Central memory CD8-positive, alpha-beta T cell (primary cell): ENCODE results near the gene GSE1.

Experiments used
- ATAC-seq: fragments of 150-1000 bp; cut with Tn5 transposase; replicated peaks from 2 replicates; pipeline ENCODE4 v1.10.0; 2022; ENCODE audit warnings: mild to moderate bottlenecking, moderate FRiP score, moderate number of reproducible peaks; ENCODE audit not compliant: poor library complexity, severe bottlenecking; ENCODE audit errors: extremely low read depth
- DNase-seq, 2 donors: peaks; one replicate each; pipeline ENCODE4 v3.0.0; 2021; ENCODE audit warnings: low spot score in 2 of 2
- H3K27ac Mint-ChIP-seq: one replicate; pipeline ENCODE4 v1.8.0; 2022; ENCODE audit warnings: low read depth, mild to moderate bottlenecking, moderate library complexity, mixed read lengths
- H3K27me3 Mint-ChIP-seq: one replicate; pipeline ENCODE4 v1.8.0; 2022; ENCODE audit warnings: mixed read lengths
- H3K36me3 Mint-ChIP-seq: one replicate; pipeline ENCODE4 v1.8.0; 2022; ENCODE audit warnings: mild to moderate bottlenecking, moderate library complexity, mixed read lengths; ENCODE audit not compliant: insufficient read depth
- H3K4me1 Mint-ChIP-seq: one replicate; pipeline ENCODE4 v1.8.0; 2022; ENCODE audit warnings: mixed read lengths
- H3K4me3 Mint-ChIP-seq: one replicate; pipeline ENCODE4 v1.8.0; 2022; ENCODE audit warnings: mild to moderate bottlenecking, moderate library complexity, mixed read lengths
- H3K9me3 Mint-ChIP-seq: one replicate; pipeline ENCODE4 v1.8.0; 2022; ENCODE audit warnings: mixed read lengths

GSE1 gene

GRCh38 chr16:85679870-85680269 is 66.7 kb downstream of the GSE1 start:
- ATAC-seq = no peak
- H3K36me3 Mint-ChIP-seq = peaks cover 13% of the 10 kb centered on the region
- H3K27me3 Mint-ChIP-seq = no peaks in the 10 kb centered on the region
- DNase-seq = no peak
- peak overlapping the region; percentile 71 for H3K27ac Mint-ChIP-seq
- H3K4me3 Mint-ChIP-seq = no peak overlapping the region
- H3K9me3 Mint-ChIP-seq = no peaks in the 10 kb centered on the region
- H3K4me1 Mint-ChIP-seq = peaks cover 11% of the 10 kb centered on the region

GRCh38 chr16:85680352-85680944 is 67.3 kb downstream of the GSE1 start:
- ATAC-seq (no peak), DNase-seq (no peak)
- peaks cover 11% of the 10 kb centered on the region for H3K4me1 Mint-ChIP-seq
- H3K27me3 Mint-ChIP-seq = no peaks in the 10 kb centered on the region
- no peaks in the 10 kb centered on the region for H3K9me3 Mint-ChIP-seq
- H3K27ac Mint-ChIP-seq = peak overlapping the region; percentile 71
- peaks cover 8% of the 10 kb centered on the region for H3K36me3 Mint-ChIP-seq
- H3K4me3 Mint-ChIP-seq = peak overlapping the region; percentile 38

GRCh38 chr16:85681255-85681654 is 68.1 kb downstream of the GSE1 start:
- ATAC-seq = no peak
- DNase-seq = no peak
- no peaks in the 10 kb centered on the region for H3K9me3 Mint-ChIP-seq
- peaks cover 2% of the 10 kb centered on the region for H3K36me3 Mint-ChIP-seq
- H3K4me1 Mint-ChIP-seq = peaks cover 11% of the 10 kb centered on the region
- no peak overlapping the region for H3K27ac Mint-ChIP-seq
- no peaks in the 10 kb centered on the region for H3K27me3 Mint-ChIP-seq
- H3K4me3 Mint-ChIP-seq = no peak overlapping the region

- H3K4me1 Mint-ChIP-seq = peaks cover 11% of the 10 kb centered on the region
- DNase-seq = no peak
- ATAC-seq = no peak
- no peaks in the 10 kb centered on the region for H3K27me3 Mint-ChIP-seq
- H3K27ac Mint-ChIP-seq = no peak overlapping the region
- no peak overlapping the region for H3K4me3 Mint-ChIP-seq
- H3K36me3 Mint-ChIP-seq = peaks cover 1% of the 10 kb centered on the region
- no peaks in the 10 kb centered on the region for H3K9me3 Mint-ChIP-seq
Measured at GRCh38 chr16:85682516-85682915, 69.4 kb downstream of the GSE1 start.

GRCh38 chr16:85683363-85683762 is 70.2 kb downstream of the GSE1 start:
- H3K9me3 Mint-ChIP-seq = no peaks in the 10 kb centered on the region
- no peak overlapping the region for H3K4me3 Mint-ChIP-seq
- DNase-seq = no peak
- no peak overlapping the region for H3K27ac Mint-ChIP-seq
- peaks cover 11% of the 10 kb centered on the region for H3K4me1 Mint-ChIP-seq
- ATAC-seq = no peak
- peaks cover 3% of the 10 kb centered on the region for H3K36me3 Mint-ChIP-seq
- H3K27me3 Mint-ChIP-seq = no peaks in the 10 kb centered on the region

- Mint-ChIP-seq H3K27ac (no peak overlapping the region), H3K4me1 (peaks cover 9% of the 10 kb centered on the region), H3K9me3 (no peaks in the 10 kb centered on the region), H3K27me3 (no peaks in the 10 kb centered on the region), H3K36me3 (peaks cover 3% of the 10 kb centered on the region), H3K4me3 (no peak overlapping the region)
- DNase-seq (no peak), ATAC-seq (no peak)
Measured at GRCh38 chr16:85685251-85685650, 72.1 kb downstream of the GSE1 start.

GRCh38 chr16:85686912-85687591 is 73.9 kb downstream of the GSE1 start:
- Mint-ChIP-seq H3K36me3 (peaks cover 2% of the 10 kb centered on the region), H3K4me1 (no peaks in the 10 kb centered on the region), H3K27ac (no peak overlapping the region), H3K9me3 (no peaks in the 10 kb centered on the region), H3K27me3 (no peaks in the 10 kb centered on the region), H3K4me3 (peak overlapping the region; percentile 71)
- no peak for DNase-seq
- no peak for ATAC-seq

GRCh38 chr16:85687651-85688471 is 74.7 kb downstream of the GSE1 start:
- no peaks in the 10 kb centered on the region for H3K27me3 Mint-ChIP-seq
- no peak overlapping the region for H3K27ac Mint-ChIP-seq
- ATAC-seq = no peak
- H3K36me3 Mint-ChIP-seq = peaks cover 2% of the 10 kb centered on the region
- H3K4me1 Mint-ChIP-seq = no peaks in the 10 kb centered on the region
- DNase-seq = no peak
- H3K4me3 Mint-ChIP-seq = peak overlapping the region; percentile 71
- H3K9me3 Mint-ChIP-seq = no peaks in the 10 kb centered on the region

GRCh38 chr16:85688586-85689284 is 75.6 kb downstream of the GSE1 start, which contains the start of gene GINS2:
Gene GINS2, minus strand, starts transcription at chr16:85688954. Its CDS starts 56 bp downstream, at chr16:85688898.
- no peaks in the 10 kb centered on the region for H3K27me3 Mint-ChIP-seq
- H3K4me1 Mint-ChIP-seq = no peaks in the 10 kb centered on the region
- ATAC-seq = peak; percentile 100
- peaks cover 2% of the 10 kb centered on the region for H3K36me3 Mint-ChIP-seq
- peak within 1 kb of the TSS; percentile 71 for H3K4me3 Mint-ChIP-seq
- H3K27ac Mint-ChIP-seq = no peak within 1 kb of the TSS
- H3K9me3 Mint-ChIP-seq = no peaks in the 10 kb centered on the region
- peak; percentile 67 to 82 for DNase-seq

GRCh38 chr16:85689285-85689949 is 76.3 kb downstream of the GSE1 start:
- DNase-seq (no peak), ATAC-seq (no peak)
- no peak overlapping the region for H3K27ac Mint-ChIP-seq
- H3K36me3 Mint-ChIP-seq = peaks cover 2% of the 10 kb centered on the region
- H3K9me3 Mint-ChIP-seq = no peaks in the 10 kb centered on the region
- no peaks in the 10 kb centered on the region for H3K27me3 Mint-ChIP-seq
- peak overlapping the region; percentile 71 for H3K4me3 Mint-ChIP-seq
- H3K4me1 Mint-ChIP-seq = no peaks in the 10 kb centered on the region

- no peak for DNase-seq
- no peaks in the 10 kb centered on the region for H3K4me1 Mint-ChIP-seq
- H3K36me3 Mint-ChIP-seq = peaks cover 2% of the 10 kb centered on the region
- H3K4me3 Mint-ChIP-seq = no peak overlapping the region
- no peak overlapping the region for H3K27ac Mint-ChIP-seq
- ATAC-seq = no peak
- no peaks in the 10 kb centered on the region for H3K27me3 Mint-ChIP-seq
- no peaks in the 10 kb centered on the region for H3K9me3 Mint-ChIP-seq
Measured at GRCh38 chr16:85689950-85690320, 76.8 kb downstream of the GSE1 start.

GRCh38 chr16:85690469-85691064 is 77.4 kb downstream of the GSE1 start:
- H3K9me3 Mint-ChIP-seq = no peaks in the 10 kb centered on the region
- H3K27me3 Mint-ChIP-seq = no peaks in the 10 kb centered on the region
- H3K36me3 Mint-ChIP-seq = peaks cover 2% of the 10 kb centered on the region
- H3K4me1 Mint-ChIP-seq = no peaks in the 10 kb centered on the region
- no peak overlapping the region for H3K27ac Mint-ChIP-seq
- DNase-seq (no peak), ATAC-seq (no peak)
- no peak overlapping the region for H3K4me3 Mint-ChIP-seq
